Astrocyte (in vitro differentiated cells and primary cell): ENCODE measurements around the gene CTNNB1.

Experiments
- CTCF ChIP-seq: IDR thresholded peaks from 2 replicates; pipeline ENCODE4 v1.5.1; 2011; ENCODE audit warnings: low read depth, mild to moderate bottlenecking, inconsistent platforms, low read length, moderate library complexity; ENCODE audit not compliant: insufficient read depth
- EZH2 ChIP-seq: IDR thresholded peaks from 2 replicates; pipeline ENCODE4 v1.6.1; 2012; ENCODE audit warnings: mild to moderate bottlenecking, low read length, inconsistent platforms; ENCODE audit not compliant: insufficient read depth

- TF ChIP-seq CTCF, result no peak
- no peak for TF ChIP-seq EZH2
Measured at GRCh38 chr3:41277790-41278465, 78.6 kb downstream of the CTNNB1 start.
